ENCODE data around the gene CXCL14. TPM values are rescaled to one million over a fixed set of nuclear protein-coding genes. Genes with fewer than 3 reads are reported as not detected.

Gene CXCL14
- total RNA-seq, 1 experiment from 2014 or later, result not detected

- no peak overlapping the region for H3K4me3 ChIP-seq (ENCODE audit: low read depth in 2 of 2, low read length in 2 of 2)
- DNase-seq (ENCODE audit: low read depth, low spot score) (no peak), ATAC-seq (no peak)
- peaks cover under 1% of the 10 kb centered on the region; the same call in 1 of the 2 replicates for H3K27me3 ChIP-seq (ENCODE audit: control insufficient read depth, insufficient read depth, low read length)
- no peak for TF ChIP-seq TCF7L2 (IDR thresholded peaks at IDR 0.05; ENCODE audit: low read depth, low read length)
- no peak for TF ChIP-seq CTCF (IDR thresholded peaks at IDR 0.05)
- TF ChIP-seq, protein P1, sequence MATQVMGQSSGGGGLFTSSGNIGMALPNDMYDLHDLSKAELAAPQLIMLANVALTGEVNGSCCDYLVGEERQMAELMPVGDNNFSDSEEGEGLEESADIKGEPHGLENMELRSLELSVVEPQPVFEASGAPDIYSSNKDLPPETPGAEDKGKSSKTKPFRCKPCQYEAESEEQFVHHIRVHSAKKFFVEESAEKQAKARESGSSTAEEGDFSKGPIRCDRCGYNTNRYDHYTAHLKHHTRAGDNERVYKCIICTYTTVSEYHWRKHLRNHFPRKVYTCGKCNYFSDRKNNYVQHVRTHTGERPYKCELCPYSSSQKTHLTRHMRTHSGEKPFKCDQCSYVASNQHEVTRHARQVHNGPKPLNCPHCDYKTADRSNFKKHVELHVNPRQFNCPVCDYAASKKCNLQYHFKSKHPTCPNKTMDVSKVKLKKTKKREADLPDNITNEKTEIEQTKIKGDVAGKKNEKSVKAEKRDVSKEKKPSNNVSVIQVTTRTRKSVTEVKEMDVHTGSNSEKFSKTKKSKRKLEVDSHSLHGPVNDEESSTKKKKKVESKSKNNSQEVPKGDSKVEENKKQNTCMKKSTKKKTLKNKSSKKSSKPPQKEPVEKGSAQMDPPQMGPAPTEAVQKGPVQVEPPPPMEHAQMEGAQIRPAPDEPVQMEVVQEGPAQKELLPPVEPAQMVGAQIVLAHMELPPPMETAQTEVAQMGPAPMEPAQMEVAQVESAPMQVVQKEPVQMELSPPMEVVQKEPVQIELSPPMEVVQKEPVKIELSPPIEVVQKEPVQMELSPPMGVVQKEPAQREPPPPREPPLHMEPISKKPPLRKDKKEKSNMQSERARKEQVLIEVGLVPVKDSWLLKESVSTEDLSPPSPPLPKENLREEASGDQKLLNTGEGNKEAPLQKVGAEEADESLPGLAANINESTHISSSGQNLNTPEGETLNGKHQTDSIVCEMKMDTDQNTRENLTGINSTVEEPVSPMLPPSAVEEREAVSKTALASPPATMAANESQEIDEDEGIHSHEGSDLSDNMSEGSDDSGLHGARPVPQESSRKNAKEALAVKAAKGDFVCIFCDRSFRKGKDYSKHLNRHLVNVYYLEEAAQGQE (IDR thresholded peaks at IDR 0.05; ENCODE audit: insufficient read depth in 1 of 2, low read depth in 2 of 2, low read length in 1 of 2), result no peak
- TF ChIP-seq SIN3A (IDR thresholded peaks at IDR 0.05; ENCODE audit: borderline replicate concordance, insufficient read depth, low read depth, low read length), result no peak
- no peak for TF ChIP-seq POLR2AphosphoS5 (IDR thresholded peaks at IDR 0.05; ENCODE audit: low read depth, low read length)
- in situ Hi-C loops (cut with HindIII; ENCODE audit: low pct_unique_long_range_greater_than_20kb, low sequenced_read_pairs), result no loop called here
- no peaks in the 10 kb centered on the region for H3K9me3 ChIP-seq (ENCODE audit: control insufficient read depth, insufficient read depth, low read depth, low read length)
- no peak overlapping the region for H3K27ac ChIP-seq (ENCODE audit: low read length)
- ChIA-PET POLR2A (no interaction called here), CTCF (no interaction called here)
- no peaks in the 10 kb centered on the region for H3K36me3 ChIP-seq (ENCODE audit: control insufficient read depth, insufficient read depth, low read length)
- BruUV-seq (replicated peaks), result no TSS peak
- H3K4me1 ChIP-seq (ENCODE audit: control insufficient read depth, insufficient read depth, low read length), result no peaks in the 10 kb centered on the region
- intact Hi-C loops (cut with micrococcal nuclease; ENCODE audit: unreplicated experiment), result no loop called here
Observed at GRCh38 chr5:135591277-135591676, 12.5 kb upstream of the CXCL14 start.

DNA sequence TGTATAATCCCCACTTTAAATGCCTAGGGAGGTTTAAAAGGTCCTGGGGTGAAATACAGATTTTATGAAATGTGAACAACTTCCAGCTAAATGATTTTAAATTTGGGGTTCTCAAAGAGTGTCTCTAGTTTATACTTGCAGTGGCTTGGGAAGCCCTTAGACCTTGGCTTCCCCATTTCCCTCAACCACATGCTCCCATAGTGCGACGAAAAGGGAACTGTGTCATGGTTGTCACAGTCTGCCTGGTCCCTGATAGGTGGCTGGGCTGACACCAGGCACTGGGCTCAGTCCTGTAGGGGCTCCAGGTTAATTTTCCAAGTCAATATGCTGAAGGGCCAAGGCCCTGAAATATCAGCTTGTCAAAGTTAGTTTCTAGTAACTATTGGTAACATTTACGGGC lies 10.4 kb upstream of the CXCL14 start:
- intact Hi-C loops (cut with micrococcal nuclease; ENCODE audit: unreplicated experiment), result no loop called here
- no TSS peak for BruUV-seq (replicated peaks)
- Histone ChIP-seq H3K4me3 (ENCODE audit: low read depth in 2 of 2, low read length in 2 of 2) (no peak overlapping the region), H3K27ac (ENCODE audit: low read length) (no peak overlapping the region), H3K36me3 (ENCODE audit: control insufficient read depth, insufficient read depth, low read length) (no peaks in the 10 kb centered on the region), H3K4me1 (ENCODE audit: control insufficient read depth, insufficient read depth, low read length) (no peaks in the 10 kb centered on the region), H3K27me3 (ENCODE audit: control insufficient read depth, insufficient read depth, low read length) (peaks cover 10% of the 10 kb centered on the region), H3K9me3 (ENCODE audit: control insufficient read depth, insufficient read depth, low read depth, low read length) (no peaks in the 10 kb centered on the region)
- CTCF ChIA-PET, result no interaction called here
- POLR2A ChIA-PET, result no interaction called here
- TF ChIP-seq CTCF (IDR thresholded peaks at IDR 0.05) (no peak), POLR2AphosphoS5 (IDR thresholded peaks at IDR 0.05; ENCODE audit: low read depth, low read length) (no peak), TCF7L2 (IDR thresholded peaks at IDR 0.05; ENCODE audit: low read depth, low read length) (no peak), SIN3A (IDR thresholded peaks at IDR 0.05; ENCODE audit: borderline replicate concordance, insufficient read depth, low read depth, low read length) (no peak)
- TF ChIP-seq, protein P1 (IDR thresholded peaks at IDR 0.05; ENCODE audit: insufficient read depth in 1 of 2, low read depth in 2 of 2, low read length in 1 of 2), result no peak
- no peak for ATAC-seq
- no peak for DNase-seq (ENCODE audit: low read depth, low spot score)
- in situ Hi-C loops (cut with HindIII; ENCODE audit: low pct_unique_long_range_greater_than_20kb, low sequenced_read_pairs), result no loop called here

All from Panc1 (cell line).